HG03558 (cell line): ENCODE data around the gene IRF9.

ENCODE experiments used
- ATAC-seq: cut with Tn5 transposase; IDR thresholded peaks from one replicate; pipeline ENCODE4 v1.9.1; 2021; ENCODE audit warnings: moderate number of reproducible peaks; ENCODE audit not compliant: unreplicated experiment; ENCODE audit errors: extremely low read depth

Gene IRF9

GRCh38 chr14:24146453-24146977, 14.6 kb upstream of the IRF9 start, which contains the start of gene PSME2:
PSME2 (minus strand) TSS chr14:24146610; CDS start chr14:24146581, 29 bp downstream.
- ATAC-seq: peak; percentile 37

GRCh38 chr14:24146978-24147760, 13.9 kb upstream of the IRF9 start, which contains the start of gene RNF31:
RNF31 (plus strand) TSS chr14:24147498; CDS start chr14:24147699, 201 bp downstream.
- ATAC-seq: peak; percentile 70

DNA sequence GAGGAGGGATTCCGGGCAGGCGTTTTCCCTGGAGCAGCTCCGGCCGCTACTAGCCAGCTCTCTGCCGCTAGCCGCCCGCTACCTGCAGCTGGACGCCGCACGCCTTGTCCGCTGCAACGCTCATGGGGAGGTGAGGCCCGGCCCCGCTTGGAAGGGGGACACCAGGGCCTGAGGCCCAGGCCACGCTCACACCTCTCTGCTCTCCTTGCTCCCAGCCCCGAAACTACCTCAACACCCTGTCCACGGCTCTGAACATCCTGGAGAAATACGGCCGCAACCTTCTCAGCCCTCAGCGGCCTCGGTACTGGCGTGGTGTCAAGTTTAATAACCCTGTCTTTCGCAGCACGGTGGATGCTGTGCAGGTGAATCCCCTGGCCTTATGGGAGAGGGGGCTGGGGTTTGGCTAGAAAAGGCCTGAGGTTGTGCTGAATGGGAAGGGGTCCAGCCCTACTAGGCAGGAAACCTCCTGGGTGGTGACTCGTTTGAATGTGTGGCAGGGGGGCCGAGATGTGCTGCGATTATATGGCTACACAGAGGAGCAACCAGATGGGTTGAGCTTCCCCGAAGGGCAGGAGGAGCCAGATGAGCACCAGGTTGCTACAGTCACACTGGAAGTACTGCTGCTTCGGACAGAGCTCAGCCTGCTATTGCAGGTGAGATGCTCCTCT, 13.2 kb upstream of the IRF9 start:
- no peak for ATAC-seq

- ATAC-seq: no peak
Measured at GRCh38 chr14:24149302-24149969, 11.6 kb upstream of the IRF9 start.

DNA sequence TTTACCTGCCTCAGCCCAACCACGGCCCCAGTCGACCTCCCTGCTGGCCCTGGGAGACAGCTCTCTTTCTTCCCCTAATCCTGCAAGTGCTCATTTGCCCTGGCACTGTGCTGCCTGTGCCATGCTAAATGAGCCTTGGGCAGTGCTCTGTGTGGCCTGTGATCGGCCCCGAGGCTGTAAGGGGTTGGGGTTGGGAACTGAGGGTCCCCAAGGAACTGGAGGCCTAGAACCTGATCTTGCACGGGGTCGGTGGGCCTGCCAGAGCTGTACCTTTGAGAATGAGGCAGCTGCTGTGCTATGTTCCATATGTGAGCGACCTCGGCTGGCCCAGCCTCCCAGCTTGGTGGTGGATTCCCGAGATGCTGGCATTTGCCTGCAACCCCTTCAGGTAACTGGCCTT, 11.0 kb upstream of the IRF9 start:
- no peak for ATAC-seq

- ATAC-seq: no peak
Measured at GRCh38 chr14:24150567-24150966, 10.5 kb upstream of the IRF9 start.

DNA sequence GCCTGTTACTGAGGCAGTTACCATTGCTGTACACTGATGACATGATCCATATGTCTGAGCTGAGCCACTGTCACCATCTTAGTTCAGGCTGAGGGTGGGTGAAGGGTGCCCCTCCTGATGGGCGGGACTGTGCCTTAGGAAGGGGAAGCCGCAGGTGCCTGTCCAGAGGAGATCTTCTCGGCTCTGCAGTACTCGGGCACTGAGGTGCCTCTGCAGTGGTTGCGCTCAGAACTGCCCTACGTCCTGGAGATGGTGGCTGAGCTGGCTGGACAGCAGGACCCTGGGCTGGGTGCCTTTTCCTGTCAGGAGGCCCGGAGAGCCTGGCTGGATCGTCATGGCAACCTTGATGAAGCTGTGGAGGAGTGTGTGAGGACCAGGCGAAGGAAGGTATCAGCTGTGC, 10.1 kb upstream of the IRF9 start:
- ATAC-seq: no peak

DNA sequence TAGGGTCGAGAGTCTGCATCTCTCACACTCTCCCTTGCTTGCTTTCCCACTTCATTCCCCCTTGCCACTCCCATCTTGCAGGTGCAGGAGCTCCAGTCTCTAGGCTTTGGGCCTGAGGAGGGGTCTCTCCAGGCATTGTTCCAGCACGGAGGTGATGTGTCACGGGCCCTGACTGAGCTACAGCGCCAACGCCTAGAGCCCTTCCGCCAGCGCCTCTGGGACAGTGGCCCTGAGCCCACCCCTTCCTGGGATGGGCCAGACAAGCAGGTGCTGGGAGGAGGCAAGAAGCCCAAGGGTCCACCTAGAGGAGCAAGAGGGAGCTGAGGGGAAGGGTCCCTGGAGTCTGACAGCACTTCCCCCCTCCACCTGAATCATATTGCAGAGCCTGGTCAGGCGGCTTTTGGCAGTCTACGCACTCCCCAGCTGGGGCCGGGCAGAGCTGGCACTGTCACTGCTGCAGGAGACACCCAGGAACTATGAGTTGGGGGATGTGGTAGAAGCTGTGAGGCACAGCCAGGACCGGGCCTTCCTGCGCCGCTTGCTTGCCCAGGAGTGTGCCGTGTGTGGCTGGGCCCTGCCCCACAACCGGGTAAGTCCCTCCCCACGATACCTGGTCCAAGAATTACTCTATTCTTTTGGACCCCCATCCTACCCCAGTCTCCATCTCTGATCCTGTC, 9.5 kb upstream of the IRF9 start:
- no peak for ATAC-seq

DNA sequence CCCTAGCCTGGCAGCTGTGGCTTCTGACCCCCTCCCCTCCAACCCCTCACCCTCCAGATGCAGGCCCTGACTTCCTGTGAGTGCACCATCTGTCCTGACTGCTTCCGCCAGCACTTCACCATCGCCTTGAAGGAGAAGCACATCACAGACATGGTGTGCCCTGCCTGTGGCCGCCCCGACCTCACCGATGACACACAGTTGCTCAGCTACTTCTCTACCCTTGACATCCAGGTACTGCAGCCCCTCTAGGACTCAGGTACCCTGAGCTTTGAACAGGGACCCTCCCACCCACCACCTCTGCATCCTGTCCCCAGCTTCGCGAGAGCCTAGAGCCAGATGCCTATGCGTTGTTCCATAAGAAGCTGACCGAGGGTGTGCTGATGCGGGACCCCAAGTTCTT, 6.0 kb upstream of the IRF9 start:
- no peak for ATAC-seq

DNA sequence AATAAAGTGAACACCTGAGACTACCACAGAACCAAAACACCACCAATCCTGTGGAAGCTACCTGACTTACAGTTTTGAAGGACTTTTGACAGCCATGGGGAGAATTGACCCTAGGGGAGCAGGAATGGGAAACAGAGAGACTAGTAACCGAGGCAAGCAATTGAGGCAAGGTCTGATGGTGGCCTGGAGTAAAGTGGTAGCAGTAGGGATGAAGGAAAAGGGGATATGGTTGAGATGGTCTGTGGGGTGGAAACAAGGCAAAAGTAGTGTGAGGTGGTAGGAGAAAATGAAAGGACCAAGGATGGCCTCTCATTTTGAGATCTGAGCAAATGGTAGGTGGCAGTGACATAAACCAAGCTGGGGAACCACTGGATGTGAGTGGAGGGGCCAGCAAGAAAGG, 4.2 kb upstream of the IRF9 start:
- no peak for ATAC-seq

DNA sequence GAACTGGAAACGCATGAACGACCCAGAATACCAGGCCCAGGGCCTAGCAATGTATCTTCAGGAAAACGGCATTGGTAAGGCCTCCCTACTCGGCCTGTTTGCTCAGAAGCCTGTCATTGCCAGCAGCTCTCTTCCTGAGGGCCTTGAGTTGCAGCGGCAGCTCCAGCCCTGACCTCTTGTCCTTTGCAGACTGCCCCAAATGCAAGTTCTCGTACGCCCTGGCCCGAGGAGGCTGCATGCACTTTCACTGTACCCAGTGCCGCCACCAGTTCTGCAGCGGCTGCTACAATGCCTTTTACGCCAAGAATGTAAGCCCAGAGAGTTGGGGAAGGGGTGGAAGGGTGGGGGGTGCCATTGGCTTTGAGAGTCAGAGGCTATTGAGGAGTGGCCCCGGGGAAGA, 3.7 kb upstream of the IRF9 start:
- ATAC-seq: no peak

DNA sequence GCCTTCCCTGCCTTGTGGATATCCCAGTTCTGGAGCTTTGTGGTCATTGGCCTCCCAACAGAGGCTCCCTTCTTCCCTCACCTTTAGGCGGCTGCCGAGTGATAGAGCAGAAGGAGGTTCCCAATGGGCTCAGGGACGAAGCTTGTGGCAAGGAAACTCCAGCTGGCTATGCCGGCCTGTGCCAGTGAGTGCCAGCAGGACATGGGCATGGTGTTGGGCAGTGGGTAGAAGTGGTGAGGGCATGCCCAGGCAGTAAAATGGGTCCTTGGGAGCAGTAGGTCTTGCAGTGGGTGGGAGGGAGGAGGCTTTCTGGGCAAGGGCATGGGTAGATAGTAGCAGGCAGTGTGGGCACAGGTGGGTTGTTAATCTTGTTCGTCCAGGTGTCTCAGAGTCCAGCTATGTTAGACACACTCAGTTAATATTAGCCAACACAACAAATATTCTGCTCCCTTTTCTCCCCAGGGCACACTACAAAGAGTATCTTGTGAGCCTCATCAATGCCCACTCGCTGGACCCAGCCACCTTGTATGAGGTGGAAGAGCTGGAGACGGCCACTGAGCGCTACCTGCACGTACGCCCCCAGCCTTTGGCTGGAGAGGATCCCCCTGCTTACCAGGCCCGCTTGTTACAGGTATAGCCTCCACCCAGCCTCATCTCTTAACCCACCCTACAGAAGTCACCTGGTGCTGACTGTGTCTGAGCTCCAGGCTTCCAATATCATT, 1.1 kb upstream of the IRF9 start:
- ATAC-seq: no peak

DNA sequence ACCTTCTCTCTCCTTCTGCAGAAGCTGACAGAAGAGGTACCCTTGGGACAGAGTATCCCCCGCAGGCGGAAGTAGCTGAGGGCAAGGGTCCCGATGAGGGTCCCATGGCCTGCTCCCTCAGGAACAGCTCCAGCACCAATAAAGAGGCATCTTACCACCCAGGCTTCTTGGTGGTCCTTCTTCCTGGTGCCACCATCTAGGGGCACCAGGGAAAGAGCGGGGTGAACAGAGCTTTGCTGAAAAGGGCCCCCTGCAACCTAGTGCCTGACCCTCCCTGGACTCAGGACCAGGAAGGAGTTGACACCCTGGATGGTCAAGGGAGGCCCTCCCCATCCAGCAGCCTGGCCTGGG, 591 bp upstream of the IRF9 start:
- ATAC-seq: no peak

GRCh38 chr14:24162093-24162492, 1.0 kb downstream of the IRF9 start:
- no peak for ATAC-seq

- ATAC-seq: no peak
Measured at GRCh38 chr14:24164518-24164991, 3.5 kb downstream of the IRF9 start.

- no peak for ATAC-seq
Measured at GRCh38 chr14:24165785-24166184, 4.7 kb downstream of the IRF9 start.

DNA sequence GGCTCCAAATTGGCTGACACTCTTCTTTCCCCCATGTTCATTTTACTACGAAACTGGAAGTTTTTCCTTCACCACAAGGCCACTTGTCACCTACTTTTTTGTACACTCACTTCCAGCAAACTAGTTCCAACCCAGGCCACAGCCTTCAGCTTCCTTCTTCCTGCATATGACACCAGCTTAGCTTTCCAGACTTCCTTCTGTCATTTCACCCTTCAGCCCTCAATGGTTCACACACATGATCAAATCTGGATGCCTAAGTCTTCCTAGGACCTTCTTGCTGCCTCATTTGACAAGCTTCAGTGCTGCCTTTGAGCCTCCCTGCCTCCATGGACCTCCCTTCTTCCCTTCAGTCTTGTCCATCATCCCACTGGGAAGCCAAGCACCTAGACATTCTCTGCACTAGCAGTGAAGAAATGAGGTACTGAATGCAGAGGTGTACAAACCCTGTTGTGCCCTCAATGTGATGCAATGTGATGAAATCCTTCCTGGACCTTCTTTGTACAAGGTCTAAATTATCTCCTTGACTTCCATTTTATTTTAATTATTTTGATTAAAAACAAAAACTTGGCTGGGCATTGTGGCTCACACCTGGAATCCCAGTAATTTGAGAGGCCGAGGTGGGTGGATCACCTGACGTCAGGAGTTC, 6.5 kb downstream of the IRF9 start:
- no peak for ATAC-seq

DNA sequence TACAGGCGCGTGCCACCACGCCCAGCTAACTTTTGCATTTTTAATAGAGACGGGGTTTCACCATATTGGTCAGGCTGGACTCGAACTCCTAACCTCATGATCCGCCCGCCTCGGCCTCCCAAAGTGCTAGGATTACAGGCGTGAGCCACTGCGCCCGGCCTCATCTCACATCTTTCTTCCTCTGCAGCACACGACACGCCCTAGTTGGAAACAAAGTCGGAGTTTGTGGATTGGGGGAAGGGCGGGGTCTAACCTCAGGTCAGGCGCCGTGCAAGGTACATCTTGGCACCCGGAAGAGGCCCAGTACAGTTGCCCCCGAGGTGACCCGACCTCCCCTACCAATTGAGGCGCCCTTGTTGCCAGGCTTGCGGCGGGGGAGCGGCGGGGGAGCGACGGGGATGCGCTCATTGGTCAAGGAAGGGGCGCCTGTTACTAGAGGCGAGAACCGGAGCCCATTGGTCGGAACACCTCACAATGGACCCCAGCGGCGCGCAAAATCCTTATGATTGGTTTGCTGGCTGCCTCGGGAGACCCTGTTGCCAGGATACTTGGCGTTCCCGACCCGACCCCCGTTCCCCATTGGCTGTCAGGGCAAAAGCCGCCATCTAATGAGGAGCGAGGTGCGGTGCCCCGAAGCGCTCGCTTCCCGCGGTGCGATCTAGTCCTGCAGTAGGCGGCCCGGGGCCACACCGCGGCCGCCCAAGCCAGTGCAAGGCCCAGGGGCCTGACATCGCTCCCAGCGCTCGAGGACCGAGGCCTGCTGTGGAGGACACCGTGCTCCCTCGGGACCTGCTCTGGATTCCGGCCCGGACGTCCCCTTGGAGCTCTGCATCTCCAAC, 10.6 kb downstream of the IRF9 start, which contains the start of gene REC8:
TSS of gene REC8 (plus strand) at position 659 of the 839 bp plus-strand sequence. CDS start 473 bp downstream, outside the sequence.
- ATAC-seq: peak; percentile 79
